SIG-M5 treated with dmso at 0.1 percent for 504 hours (cell line): ENCODE results near the gene ECI2.
"Not testable (repeated sequence)": the region's sequence is repeated elsewhere in the genome, so short reads cannot be mapped to it uniquely, and the experiment has no call there.

ENCODE experiments used
- DNase-seq: peaks from one replicate; lab custom pipeline; 2025; ENCODE audit not compliant: unreplicated experiment; lab: John Stamatoyannopoulos, UW

The ECI2 gene

DNA sequence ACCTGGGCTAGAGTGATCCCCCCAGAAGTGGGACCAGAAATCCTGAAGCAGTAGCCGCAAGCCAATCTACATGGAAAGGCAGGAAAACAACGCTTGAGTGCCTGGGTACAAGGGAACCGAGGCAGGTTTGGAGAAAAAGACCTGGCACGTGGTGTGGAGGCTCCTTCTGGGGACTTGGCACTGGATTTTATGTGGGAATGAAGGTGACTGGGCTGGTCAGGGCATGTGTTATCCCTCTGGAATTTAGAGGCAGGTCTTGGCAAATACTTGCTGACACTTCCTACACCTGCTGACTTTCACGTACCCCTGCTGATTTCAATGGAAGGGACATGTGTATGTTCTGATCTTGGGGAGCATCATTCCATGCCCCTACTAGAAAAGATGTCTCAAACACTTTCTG, 31.4 kb downstream of the ECI2 start:
- no peak for DNase-seq

DNA sequence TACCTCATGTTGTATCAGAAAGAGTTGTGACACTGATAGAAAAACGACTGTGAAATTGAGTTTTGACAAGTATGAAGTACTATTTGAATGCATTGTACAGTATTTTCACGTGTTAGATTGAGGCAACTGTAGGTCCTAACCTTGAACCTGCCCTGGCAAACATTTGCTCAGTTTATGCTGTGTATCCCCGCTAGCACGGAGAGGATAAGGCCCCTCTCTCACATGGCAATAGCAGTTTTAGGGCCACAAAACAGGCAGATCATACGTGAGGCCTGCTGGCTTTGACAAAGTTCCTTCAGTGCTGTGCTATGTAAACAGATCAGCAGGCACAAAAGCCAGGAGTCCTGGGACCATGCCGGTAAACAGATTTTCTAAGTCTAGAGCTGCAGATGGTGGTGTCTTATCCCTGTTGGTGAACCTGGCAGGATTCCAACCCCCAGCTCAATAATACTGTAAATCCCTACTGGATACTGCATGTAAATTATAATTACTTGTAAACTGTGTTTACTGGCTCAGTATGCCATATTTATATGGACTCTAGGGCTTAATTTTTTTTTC, 32.6 kb downstream of the ECI2 start:
- no peak for DNase-seq

- no peak for DNase-seq
These were observed 34.1 kb downstream of the ECI2 start for GRCh38 chr6:4101298-4101697.

GRCh38 chr6:4100655-4101054, 34.7 kb downstream of the ECI2 start:
- no peak for DNase-seq

DNA sequence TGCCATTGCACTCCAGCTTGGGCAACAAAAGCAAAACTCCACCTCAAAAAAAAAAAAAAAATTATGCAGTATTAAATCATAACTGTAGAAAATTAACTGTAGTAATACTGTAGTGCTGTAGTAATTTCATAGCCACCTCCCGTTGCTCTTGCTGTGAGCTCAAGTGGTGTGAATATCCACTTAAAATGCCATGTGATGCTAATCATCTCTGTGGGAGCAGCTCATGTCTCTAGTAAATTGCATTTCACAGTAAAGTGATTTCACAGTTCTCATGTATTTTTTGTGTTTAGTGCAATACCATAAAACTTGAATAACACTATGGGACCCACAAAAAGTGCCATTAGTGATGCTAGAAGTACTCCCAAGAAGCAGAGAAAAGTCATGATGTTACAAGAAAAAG, 42.1 kb downstream of the ECI2 start:
- no peak for DNase-seq

DNA sequence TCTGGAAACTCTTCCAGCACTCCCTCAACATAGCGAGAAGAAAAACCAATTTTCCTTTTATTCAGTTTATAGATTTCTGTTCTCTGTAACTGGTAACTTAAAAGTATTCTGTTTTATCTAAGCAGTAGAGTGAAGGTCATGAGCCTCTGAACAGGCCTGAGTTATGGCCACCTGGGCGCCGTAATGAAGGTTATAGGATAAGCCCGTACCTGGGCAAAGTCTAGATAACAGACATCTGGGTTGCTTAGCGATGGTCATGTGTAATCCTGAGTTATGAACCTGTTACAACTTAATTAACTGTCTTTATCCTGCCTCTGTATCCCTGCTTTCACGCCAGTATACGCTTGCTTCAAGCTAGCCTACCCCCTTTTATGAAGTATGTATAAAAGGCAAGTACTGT, 43.4 kb downstream of the ECI2 start:
- DNase-seq = no peak

GRCh38 chr6:4090043-4090442, 45.3 kb downstream of the ECI2 start:
- DNase-seq = not testable (repeated sequence)

GRCh38 chr6:4088704-4089103, 46.7 kb downstream of the ECI2 start:
- no peak for DNase-seq

GRCh38 chr6:4085332-4085700, 50.1 kb downstream of the ECI2 start:
- DNase-seq = no peak

GRCh38 chr6:4084444-4085331, 50.7 kb downstream of the ECI2 start:
- DNase-seq = no peak

DNA sequence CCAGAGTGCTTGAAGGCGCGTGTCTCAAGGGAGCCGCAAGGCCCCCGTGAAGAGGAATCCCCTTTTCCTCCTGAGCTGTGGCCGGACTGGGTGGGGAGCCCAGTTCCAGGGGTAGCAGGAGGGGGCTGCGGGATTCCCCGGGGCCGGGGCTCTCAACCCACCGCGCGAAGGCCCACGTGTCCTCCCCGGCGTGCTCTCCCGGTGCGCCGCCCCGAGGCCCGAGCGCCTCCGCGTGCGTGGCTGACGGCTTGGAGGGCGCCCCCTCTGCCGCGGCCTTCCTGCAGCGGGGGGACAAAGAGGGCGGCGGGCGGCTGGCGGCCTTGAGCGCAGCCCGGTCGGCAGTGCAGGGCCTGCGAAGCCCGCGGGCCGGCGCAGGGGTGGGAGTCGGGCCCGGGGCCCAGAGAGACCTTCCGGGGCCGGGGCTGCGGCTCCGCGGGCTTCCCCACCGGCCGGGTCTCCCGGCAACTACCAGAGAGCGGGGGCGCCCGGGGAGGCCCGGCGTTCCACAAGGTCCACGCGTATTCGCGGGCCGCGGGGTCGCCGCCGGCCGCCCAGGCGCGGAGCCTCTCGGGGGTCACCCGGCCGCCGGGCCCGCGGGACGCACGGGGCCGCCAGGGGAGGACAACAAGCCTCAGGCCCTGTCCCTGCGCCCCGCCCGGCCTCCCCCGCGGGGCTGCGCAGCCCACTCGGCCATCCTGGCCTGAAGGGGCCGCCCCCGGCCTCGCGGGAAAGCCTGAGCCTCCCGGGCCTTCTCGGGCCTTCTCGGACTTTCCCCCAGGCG, 56.5 kb downstream of the ECI2 start, which contains the start of gene FAM217A:
Gene FAM217A, minus strand, starts transcription at position 447 of the 781 bp plus-strand sequence. CDS start 1,723 bp downstream, outside the sequence.
- DNase-seq = no peak

DNA sequence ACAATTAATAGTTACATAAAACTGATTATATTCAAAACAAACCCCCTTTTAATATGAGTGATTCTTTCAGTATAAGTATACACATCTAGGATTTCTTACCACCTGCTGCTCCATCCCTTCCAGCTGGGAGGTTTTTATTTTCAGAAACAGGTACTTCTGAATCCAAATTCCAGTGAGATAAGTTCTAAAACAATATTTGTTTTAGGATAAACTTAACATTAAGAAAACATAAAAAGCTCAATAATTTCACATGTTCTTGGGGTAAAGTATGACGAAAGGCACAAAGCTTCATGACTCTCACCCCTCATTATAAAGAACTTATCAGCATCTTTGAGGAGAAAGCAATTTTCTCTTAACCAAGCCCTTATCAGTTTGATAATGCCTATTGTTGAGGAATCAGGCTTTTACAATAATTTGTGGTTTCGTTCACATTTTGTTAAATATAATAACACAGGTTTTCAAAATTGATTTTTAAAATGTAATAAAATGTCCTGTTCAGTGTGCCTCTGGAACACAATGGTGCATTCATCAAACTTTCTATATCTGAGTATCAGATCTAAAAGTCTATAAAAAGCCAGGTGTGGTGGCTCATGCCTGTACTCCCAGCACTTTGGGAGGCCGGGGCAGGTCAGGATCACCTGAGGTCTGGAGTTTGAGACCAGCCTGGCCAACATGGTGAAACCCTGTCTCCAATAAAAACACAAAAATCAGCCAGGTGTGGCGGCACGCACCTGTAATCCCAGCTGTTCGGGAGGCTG, 60.7 kb downstream of the ECI2 start:
- DNase-seq = no peak

GRCh38 chr6:4071330-4071729, 64.0 kb downstream of the ECI2 start:
- DNase-seq = no peak

DNA sequence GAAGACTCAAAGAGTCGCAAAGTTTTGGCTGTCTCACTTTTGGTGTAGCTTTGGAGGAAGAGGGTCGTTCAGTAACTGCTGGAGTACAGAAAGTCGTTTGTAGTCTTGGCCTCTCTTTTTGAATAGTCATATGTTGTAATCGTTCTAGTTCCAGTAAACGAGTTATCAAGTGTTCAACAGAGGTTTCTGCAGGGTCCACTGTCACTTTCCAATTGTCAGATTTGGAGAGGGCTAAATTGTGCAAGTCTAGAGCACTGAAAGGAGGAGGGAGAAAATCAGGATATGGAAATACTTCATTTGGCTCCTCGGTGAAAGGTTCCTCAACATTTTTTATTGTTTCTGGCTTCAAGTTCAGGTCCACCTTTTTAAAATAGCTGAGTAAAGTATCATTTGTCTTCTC, 66.2 kb downstream of the ECI2 start:
- DNase-seq = no peak

- no peak for DNase-seq
These were observed 67.7 kb downstream of the ECI2 start for GRCh38 chr6:4067673-4068072.

- no peak for DNase-seq
These were observed 69.2 kb downstream of the ECI2 start for GRCh38 chr6:4066029-4066755.
